Liver (tissue), 3 donors: ENCODE results near the gene TAS2R16.

Experiments
- RAD21 ChIP-seq, 2 donors: IDR thresholded peaks; 2 replicates each; pipeline ENCODE4 v1.6.1; 2016; ENCODE audit warnings: antibody characterized with exemption in 2 of 2, mild to moderate bottlenecking in 2 of 2
- TAF1 ChIP-seq: conservative IDR thresholded peaks from 2 replicates; pipeline ENCODE4 v1.6.1; 2016; ENCODE audit warnings: antibody characterized with exemption, mild to moderate bottlenecking
- YY1 ChIP-seq: IDR thresholded peaks from 2 replicates; pipeline ENCODE4 v1.6.1; 2016; ENCODE audit warnings: antibody characterized with exemption, mild to moderate bottlenecking
- TF ChIP-seq, protein P1 (sequence below): fragments of 150-350 bp; IDR thresholded peaks from 2 replicates; pipeline ENCODE4 v1.5.1; 2017; ENCODE audit warnings: improper control_type of control experiment, low read depth, low read length; ENCODE audit not compliant: missing input control
- TF ChIP-seq, protein P2 (sequence below): IDR thresholded peaks from 2 replicates; pipeline ENCODE4 v1.6.1; 2016; ENCODE audit warnings: antibody characterized with exemption
- donor health status: healthy.
- donor health status: healthy.

DNA sequence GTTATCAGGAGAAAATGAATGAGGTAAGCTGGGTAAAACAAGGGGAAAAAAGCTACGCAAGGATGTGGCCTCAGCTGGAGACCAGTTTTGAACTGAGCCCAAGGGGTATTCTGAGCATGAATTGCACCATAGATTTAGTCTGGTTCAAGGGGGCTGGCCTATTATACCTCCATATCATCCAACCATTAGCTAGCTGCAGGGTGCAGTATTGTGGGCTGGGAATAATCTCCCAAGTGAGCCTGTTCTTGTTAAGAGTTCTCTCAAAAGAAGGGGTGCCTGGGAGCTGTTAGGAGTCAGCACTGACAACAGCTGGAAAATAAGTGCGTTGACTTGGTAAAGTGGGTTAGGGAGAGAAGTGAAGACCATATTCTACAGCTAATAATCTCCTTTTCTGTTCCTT, 8.0 kb downstream of the TAS2R16 start:
- TF ChIP-seq, protein P1, sequence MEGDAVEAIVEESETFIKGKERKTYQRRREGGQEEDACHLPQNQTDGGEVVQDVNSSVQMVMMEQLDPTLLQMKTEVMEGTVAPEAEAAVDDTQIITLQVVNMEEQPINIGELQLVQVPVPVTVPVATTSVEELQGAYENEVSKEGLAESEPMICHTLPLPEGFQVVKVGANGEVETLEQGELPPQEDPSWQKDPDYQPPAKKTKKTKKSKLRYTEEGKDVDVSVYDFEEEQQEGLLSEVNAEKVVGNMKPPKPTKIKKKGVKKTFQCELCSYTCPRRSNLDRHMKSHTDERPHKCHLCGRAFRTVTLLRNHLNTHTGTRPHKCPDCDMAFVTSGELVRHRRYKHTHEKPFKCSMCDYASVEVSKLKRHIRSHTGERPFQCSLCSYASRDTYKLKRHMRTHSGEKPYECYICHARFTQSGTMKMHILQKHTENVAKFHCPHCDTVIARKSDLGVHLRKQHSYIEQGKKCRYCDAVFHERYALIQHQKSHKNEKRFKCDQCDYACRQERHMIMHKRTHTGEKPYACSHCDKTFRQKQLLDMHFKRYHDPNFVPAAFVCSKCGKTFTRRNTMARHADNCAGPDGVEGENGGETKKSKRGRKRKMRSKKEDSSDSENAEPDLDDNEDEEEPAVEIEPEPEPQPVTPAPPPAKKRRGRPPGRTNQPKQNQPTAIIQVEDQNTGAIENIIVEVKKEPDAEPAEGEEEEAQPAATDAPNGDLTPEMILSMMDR: no peak
- TF ChIP-seq TAF1 (no peak), YY1 (no peak), RAD21 (IDR thresholded peaks at IDR 0.05) (no peak)
- TF ChIP-seq, protein P2, sequence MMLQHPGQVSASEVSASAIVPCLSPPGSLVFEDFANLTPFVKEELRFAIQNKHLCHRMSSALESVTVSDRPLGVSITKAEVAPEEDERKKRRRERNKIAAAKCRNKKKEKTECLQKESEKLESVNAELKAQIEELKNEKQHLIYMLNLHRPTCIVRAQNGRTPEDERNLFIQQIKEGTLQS: no peak
